ENCODE results near the gene EIPR1.
"Not testable (repeated sequence)": the region's sequence is repeated elsewhere in the genome, so short reads cannot be mapped to it uniquely, and the experiment has no call there.

The EIPR1 gene

DNA sequence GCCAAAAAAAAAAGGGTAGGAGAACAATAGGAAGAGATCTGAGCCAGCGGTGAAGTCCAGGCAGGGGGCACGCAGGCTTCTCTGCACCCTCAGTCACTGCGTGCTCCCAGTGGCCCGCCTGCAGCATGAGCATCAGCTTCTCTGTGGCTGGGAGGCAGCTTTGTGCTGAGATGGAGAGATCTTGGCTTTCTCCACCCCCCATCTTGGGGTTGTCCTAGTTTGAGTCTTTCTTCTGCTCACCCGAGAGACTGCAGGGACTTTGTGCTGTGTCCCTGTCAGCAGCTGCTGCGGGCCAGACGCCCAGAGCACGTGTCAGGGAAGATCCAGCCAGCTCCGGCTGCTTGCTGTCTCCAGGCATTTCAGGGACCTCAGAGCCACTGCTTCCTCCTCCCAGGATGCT lies 22.2 kb upstream of the EIPR1 start:
- no peak for DNase-seq

DNA sequence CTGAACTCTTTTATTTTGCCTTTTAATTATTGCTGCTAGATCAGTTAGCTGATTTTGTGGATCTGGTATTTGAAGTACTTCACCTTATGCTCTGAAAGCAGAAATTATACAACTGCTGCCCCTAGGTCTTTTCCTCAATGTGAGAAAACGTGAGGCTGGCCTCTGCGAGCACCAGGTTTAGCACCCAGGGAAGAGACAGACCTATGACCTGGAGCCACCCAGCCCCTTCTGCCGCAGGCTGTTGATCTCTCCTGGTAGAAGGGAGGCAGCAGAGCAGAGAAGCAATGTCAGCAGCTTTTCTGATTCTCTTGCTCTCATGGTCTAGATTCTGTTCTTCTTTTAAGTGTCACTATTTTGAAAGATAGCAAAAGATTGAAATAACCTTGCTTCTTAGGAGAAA lies 21.8 kb upstream of the EIPR1 start:
- no peak for DNase-seq

DNA sequence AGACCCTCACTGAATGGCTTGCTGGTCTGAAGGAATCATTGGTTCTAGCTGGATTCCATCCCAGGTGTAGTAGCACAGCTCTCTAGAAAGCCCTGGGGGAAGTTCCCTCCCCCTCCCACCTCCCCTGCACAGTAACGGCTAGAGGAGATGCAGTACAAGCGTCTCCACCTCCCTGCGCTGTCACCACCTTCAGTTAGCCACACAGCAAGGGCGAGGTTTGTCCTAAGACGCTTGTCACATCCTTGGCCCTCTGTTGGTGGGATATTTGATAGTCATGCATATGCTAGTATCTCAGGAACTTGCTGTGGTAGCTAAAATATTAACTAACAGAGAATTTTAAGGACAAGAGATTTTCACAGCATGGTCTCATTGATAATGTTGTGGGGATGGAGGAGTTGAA lies 21.2 kb upstream of the EIPR1 start:
- no peak for DNase-seq

DNA sequence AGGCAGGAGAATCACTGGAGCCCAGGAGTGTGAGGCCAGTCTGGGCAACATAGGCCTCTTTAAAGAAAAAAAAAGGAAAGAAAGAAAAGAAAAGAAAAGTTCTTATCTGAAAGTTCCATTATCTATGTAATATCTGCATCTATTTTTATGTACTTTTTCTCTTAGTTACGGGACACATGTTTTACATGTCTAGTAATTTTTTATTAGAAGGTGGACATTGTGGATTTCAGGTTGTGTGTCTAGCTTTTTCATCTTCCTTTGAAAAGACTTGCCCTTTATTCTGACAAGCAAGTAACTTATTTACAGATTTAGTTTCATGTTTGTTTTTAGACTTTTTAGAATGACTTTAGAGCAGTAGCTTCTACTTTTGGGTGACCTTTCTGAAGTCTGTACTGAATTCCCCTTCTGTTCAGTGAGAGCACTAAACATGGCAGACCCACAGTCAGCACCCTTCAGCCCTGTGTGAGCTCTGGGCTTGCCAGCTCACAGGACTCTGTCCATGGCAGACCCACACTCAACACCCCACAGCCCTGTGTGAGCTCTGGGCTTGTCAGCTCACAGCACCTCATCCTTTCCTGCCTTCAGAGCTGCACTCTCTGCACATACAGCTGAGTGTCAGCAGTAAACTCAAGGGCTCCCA lies 19.4 kb upstream of the EIPR1 start:
- no peak for DNase-seq

DNA sequence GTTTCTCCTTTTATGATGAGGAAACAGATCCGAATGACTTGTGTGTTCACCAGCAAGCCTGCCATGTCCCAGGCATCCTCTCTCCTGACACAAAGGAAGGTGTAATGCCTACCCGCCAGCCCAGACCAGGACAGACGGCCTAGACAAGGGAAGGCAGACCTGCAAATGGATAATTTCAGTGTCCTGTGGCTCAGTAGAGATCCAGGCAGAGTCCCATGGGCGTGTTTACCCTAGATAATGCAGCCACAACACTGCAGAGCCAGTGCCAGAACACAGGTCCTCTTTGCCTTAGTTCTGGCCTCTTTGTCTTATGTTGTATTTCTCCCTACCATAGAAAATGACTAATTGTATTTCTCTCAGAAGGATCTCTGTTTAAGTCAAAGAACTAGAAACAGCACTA lies 14.6 kb upstream of the EIPR1 start:
- DNase-seq, result no peak

DNA sequence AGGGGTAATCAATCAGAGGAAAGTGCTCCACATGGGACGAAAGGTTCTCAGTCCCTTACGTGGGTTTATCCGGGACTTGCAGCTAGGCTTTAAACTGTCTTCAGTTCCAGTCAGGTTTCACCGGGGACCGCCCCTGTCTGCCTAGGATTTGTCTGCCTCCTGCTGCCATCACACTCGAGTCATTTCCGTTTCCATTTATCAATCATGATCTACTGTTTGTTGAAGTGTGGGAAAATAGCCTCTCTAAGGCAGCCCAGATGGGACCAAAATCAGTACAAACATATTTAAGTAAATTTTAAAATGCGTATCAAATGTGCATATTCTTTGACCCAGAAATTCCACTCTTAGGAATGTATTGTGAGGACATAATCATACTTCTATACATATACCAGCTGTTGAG lies 12.4 kb upstream of the EIPR1 start:
- DNase-seq, result no peak

DNA sequence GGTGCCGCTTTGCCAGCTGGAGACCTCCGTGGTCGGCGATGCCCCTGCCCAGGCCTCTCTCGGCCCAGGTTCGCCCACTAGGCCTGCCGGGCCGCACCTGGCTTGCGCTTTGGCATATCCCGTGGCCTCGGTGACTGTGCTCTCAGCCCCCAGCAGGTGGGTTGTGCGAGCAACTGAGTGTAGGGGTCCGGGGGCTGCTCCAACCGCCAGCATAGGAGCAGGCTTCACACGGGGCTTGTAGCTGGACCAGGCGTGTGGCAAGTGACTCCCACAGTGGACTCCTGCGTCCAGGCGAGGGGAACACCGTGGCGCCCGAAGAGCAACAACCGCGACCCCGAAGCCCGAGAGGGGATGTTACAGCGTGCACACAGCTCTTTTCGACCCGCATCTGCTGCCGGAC lies 11.6 kb upstream of the EIPR1 start:
- no peak for DNase-seq

DNA sequence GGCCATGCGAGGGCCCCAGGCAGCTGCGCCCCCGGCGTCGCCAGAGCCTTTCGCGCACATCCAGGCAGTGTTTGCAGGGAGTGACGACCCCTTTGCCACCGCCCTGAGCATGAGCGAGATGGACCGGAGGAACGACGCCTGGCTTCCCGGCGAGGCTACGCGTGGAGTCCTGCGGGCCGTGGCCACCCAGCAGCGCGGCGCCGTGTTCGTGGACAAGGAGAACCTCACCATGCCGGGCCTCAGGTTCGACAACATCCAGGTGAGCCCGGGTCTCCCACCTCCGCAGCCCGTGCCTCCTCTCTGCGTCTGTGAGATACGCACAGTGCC lies 10.8 kb upstream of the EIPR1 start:
- no peak for DNase-seq

DNA sequence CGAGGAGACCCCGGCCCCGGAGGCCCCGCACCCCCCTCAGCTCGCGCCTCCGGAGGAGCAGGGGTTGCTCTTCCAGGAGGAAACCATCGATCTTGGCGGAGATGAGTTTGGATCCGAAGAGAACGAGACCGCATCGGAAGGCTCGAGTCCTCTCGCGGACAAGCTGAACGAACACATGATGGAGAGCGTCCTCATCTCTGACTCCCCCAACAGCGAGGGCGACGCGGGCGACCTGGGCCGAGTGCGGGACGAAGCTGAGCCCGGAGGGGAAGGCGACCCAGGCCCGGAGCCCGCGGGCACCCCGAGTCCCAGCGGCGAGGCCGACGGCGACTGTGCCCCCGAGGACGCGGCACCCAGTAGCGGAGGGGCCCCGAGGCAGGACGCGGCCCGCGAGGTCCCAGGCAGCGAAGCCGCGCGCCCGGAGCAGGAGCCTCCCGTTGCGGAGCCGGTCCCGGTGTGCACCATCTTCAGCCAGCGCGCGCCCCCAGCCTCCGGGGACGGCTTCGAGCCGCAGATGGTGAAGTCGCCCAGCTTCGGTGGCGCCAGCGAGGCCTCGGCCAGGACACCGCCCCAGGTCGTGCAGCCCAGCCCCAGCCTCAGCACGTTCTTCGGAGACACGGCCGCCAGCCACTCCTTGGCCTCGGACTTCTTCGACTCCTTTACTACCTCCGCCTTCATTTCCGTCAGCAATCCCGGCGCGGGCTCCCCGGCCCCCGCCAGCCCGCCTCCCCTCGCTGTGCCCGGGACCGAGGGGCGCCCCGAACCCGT lies 10.2 kb upstream of the EIPR1 start:
- no peak for DNase-seq

DNA sequence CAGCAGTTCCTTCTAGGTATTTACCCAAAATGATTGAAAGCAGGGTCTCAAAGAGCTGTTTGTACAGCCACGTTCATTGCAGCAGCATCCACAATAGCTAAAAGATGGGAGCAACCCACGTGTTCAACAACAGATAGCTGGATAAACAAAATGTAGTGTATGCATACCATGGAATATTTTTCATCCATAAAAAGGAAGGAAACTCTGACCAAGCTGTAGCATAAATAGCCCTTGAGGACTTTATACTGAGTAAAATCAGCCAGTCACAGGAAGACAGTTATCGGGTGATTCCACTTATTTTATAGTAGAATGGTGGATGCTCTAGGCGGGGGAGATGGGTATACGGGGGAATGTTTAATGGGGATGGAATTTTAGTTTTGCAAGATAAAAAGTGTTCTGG lies 9.4 kb upstream of the EIPR1 start:
- DNase-seq, result no peak

DNA sequence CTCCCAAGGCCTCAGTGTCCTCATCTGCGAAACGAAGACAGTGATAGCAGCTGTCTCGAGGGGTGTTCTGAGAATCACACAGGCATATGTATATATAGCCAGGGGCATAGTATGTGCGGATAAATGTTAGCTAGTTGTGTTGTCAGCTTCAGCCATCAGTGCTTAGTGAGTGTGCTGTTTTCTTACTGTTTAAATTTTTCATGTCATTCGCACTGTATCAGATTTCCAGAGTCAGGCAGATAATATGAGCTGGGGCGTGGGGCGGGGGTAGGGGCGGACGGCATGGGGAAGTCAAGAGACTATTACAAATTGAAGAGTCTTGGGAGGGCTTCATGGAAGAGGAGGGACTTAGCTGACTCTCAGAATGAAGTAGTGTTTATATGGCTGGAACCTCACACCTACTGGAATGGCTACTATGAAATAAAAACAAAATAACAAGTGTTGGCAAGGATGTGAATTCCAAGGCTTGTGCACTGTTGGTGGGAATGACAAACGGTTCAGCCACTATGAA lies 8.9 kb upstream of the EIPR1 start:
- DNase-seq, result no peak

DNA sequence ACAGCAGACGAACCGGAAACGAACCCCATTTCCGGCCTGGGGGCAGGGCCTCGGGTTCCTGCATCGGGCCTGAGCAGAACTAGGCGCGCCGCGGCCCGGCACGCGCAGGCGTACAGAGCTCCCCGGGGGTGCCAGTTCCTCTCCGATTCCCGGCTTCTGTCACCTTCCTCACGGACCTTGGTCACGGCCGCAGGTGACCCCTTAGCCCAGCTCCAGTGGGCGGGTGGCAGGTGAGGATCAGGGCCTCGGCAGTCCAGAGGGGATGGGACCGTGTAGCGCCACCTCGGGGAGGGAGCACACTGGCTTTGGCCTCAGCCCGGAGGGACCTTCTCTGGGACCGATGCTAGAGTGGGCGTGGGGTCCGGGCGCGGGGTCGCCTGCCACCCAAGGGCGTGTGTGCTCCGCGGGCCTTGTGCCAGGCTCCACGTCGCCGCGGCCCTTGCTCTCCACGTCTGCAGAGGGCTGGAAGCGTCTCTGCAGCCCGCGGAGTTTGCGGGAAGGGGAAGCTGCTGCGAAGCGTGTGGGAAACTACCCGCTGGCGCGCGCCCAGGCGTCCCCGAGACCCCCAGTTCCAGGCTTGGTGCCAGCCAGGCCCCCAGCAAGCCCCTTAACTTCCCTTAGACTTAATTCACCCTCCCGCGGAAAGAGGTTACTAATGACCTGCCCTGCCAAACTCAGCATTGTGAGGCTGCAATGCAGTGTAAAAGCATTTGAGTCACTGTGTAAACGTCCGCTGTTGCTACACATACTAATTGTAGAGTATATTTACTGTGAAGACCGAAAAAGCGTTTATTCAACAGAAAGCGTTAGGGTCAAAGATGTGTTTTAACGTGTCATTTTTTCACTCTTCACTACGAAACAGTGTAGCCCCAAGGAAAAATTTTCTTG lies 2.3 kb upstream of the EIPR1 start, which contains the start of gene TRAPPC12:
Gene TRAPPC12, plus strand, starts transcription at position 48 of the 888 bp plus-strand sequence. CDS start 7,930 bp downstream, outside the sequence.
- peak; percentile 74 for DNase-seq

DNA sequence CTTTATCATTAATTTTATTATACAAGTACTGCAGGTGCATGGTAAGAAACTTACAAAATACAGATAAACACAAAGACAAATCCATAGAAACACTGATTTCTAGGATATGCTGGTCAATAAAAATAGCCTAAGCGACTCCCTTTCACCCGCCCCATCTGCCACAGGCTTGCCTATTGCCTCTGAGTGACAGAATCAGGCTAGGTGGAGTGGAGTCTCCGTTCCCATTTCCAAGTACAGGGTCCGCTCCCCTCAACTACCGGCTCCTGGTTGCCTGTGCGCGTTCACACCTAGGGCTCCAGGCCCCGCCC lies 1.7 kb upstream of the EIPR1 start:
- DNase-seq, result no peak

DNA sequence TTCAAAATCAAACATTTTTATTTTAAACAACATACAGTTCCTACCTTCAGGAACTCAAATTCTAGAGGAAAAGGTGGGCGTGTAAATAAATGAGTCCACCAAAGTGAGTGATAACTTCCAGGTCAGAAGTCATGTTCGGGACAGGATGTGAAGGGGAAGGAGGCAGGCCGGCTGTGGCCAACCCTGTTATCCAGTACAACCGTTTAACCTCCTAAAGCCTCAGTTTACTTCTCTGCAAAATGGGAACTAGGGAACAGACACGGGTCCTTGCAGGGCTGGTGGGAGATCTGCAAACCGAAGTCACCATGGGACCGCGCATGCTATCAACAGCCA lies 373 bp downstream of the EIPR1 start:
- no peak for DNase-seq

DNA sequence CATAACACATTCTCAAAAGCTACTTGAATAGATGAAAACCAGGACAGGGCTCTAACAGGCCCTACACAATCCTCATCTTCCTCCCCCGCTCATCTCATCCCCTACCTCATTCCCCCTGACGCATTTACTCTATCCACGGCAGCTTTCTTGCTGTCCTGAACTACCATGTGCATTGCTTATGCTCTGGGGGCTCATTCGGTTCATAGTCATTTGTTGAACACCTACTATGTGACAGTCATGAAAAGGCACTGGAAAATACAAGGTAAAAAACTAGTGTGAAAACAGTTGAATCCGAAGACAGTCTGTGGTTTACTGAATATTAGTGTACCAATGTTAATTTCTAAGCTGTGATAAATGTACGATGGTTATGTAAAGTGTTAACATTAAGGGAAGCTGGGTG lies 797 bp downstream of the EIPR1 start:
- no peak for DNase-seq

DNA sequence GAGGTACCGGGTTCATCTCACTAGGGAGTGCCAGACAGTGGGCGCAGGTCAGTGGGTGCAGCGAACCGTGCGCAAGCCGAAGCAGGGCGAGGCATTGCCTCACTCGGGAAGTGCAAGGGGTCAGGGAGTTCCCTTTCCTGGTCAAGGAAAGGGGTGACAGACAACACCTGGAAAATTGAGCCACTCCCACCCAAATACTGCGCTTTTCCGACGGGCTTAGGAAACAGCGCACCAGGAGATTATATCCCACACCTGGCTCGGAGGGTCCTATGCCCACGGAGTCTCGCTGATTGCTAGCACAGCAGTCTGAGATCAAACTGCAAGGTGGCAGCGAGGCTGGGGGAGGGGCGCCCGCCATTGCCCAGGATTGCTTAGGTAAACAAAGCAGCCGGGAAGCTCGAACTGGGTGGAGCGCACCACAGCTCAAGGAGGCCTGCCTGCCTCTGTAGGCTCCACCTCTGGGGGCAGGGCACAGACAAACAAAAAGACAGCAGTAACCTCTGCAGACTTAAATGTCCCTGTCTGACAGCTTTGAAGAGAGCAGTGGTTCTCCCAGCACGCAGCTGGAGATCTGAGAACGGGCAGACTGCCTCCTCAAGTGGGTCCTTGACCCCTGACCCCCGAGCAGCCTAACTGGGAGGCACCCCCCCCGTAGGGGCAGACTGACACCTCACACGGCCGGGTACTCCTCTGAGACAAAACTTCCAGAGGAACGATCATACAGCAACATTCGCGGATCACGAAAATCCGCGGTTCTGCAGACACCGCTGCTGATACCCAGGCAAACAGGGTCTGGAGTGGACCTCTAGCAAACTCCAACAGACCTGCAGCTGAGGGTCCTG lies 8.1 kb downstream of the EIPR1 start:
- DNase-seq, result not testable (repeated sequence)

DNA sequence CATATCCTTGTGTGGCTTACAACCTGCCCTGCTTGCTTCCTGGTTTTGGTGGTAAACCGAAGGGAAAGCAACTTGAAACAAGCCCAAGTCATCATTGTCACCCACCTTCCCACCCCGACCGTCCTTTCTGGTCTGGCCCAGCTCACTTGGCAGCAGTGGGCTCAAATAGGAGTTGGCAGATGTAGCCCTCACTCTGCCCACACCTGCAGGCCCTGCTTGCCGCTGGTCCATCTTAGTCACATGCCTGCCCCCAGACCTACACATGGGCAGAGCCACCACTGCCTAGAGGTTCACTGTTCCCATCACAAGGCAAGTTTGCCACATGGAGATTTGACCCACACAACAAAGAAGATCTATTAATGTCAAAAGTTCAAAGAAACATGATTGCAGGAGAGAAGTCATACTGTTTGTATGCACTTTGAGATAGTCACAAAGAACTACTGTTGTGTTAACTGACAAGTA lies 9.3 kb downstream of the EIPR1 start:
- DNase-seq, result no peak

DNA sequence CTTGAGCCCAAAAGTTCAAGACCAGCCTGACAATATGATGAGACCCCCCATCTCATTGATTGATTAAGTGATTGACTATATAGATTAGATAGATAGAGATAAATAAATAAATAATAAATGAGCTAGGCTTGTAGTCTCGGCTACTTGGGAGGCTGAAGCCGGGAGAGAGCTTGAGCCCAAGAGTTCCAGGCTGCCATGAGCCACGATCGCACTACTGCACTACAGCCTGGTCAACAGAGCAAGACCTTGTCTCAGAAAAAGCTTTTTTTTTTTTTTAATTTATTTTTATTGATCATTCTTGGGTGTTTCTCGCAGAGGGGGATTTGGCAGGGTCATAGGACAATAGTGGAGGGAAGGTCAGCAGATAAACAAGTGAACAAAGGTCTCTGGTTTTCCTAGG lies 12.4 kb downstream of the EIPR1 start:
- DNase-seq, result no peak

DNA sequence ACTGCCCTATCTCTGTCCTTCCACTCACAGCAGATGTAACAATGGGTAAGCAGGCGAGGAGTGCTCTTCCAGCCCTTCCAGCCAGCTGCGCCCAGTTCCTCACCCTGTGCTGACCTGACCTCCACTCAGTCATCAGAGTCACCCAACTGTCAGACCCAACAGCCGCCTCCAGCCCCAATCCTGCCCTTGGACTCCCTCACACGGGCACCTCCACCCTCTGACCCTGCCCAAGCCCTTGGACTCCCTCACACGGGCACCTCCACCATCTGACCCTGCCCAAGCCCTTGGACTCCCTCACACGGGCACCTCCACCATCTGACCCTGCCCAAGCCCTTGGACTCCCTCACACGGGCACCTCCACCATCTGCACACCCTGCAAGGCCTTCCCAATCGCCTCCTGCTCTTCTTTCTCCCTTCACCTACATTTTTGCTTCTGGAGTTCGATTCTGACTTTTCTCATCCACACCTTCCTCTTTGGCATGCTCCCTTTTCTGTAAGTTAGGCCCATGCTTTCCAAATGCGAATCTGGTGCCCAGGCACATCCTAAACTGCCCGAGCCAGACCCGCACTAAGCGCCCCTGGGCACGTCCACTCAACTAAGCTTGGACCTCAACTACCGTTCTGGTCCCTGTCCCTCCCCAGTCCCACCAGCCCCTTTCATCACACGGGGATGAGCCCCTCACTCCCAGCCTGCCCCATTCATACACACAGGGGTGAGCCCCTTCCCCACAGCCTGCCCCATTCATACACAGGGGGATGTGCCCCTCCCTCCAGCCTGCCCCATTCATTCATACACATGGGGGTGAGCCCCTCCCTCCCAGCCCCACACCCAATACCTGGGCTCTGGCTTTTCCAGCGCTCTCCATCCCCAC lies 15.9 kb downstream of the EIPR1 start:
- DNase-seq, result no peak

DNA sequence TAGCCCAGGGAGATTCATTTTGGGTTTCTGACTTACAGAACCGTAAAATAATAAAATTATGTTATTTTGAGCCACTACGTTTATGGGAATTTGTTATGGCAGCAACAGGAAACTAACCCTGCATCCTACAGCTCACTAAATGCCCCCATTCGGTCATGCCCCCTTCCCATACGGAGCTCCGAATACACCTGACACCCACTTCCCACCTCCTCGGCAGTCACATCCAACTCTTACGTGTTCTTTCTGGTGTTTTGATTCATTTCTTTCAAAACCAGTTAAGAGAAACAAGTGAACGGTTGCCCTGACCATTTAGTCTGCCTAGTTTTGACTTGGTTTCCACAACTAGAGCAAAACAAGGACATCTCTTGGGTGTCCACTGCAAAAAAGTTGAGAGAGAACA lies 19.7 kb downstream of the EIPR1 start:
- DNase-seq, result no peak

DNA sequence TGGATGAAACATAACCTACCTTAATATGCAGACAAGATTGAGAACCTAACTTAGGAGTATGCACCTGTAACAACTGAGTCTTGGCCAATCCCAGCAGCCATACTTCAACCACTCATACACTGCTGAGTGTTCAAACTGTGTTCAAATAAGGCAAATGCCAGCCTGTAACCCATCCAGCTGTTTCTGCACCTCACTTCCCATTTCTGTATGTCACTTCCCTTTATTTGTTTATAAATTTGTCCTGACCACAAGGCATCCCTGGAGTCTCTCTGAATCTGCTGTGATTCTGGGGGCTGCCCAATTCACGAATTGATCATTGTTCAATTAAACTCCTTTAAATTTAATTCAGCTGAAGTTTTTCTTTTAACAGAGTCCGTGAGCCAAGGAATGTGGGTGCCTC lies 20.2 kb downstream of the EIPR1 start:
- DNase-seq, result not testable (repeated sequence)

DNA sequence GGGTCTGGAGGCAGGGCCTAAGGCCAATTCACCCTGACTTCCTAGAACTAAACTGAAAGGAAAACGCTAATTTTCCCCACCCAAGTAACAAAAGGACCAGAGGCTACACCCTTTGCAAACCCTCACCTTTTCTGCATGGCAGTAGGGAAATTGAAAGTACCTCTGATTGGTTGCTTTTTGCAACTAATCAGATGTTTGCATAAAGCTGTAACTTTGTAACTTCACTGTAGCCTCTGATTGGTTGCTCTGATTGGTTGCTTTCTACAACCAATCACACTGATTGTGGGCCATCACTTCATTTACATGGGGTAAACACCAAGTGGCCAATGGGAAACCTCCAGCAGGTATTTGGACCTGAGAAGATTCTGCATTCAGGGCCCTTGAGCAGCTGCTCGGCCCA lies 20.8 kb downstream of the EIPR1 start:
- no peak for DNase-seq

All from NCI-H446 treated with DMSO at 0.1 percent for 48 hours (cell line).